ENCODE measurements around the gene FSTL3.

DNA sequence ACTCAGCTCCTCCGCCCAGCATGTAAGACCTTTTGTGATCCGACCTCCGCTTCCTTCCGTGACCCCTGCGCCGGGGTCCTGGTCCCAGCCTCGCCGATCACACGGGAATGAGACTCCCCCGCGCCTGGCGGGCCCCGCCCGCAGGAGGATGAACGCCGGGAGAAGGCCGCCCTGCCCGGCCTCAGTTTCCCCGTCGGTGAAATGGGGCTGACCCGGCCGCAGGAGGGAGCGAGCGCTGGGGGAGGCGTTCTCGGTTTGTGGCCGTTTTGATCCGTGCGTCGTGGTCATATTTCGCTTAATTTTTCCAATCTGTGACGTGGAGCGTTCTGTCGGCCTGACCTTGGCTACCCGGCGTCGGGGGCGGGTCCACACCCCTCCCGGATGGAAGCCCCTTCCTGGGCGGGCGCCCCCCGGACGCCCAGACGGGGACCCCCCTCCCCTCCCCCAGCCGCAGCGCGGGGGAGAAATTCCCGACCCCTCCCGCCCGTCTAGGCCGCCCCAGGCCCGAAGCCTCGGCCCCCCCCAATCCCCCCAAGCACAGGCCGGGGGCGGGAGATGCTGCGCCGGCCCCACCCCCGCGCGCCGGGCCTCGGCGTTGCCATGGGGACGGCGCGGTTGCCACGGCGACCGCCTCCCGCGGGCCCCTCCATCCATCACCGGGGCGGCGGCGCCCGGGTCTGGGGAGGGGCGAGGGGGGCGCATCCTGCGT is 43.6 kb downstream of the FSTL3 start:
- no peak for TF ChIP-seq POLR2A (IDR thresholded peaks at IDR 0.05; ENCODE audit: low read length)
- no peak for TF ChIP-seq GATA1 (IDR thresholded peaks at IDR 0.05; ENCODE audit: low read depth, low read length)

Measured in erythroblast (primary cell).